ENCODE results near the gene ACADVL. TPM values are rescaled to one million over a fixed set of nuclear protein-coding genes. Genes with fewer than 3 reads are reported as not detected.

The ACADVL gene
- total RNA-seq, 1 donor from 2014 or later, result 1,048 TPM

DNA sequence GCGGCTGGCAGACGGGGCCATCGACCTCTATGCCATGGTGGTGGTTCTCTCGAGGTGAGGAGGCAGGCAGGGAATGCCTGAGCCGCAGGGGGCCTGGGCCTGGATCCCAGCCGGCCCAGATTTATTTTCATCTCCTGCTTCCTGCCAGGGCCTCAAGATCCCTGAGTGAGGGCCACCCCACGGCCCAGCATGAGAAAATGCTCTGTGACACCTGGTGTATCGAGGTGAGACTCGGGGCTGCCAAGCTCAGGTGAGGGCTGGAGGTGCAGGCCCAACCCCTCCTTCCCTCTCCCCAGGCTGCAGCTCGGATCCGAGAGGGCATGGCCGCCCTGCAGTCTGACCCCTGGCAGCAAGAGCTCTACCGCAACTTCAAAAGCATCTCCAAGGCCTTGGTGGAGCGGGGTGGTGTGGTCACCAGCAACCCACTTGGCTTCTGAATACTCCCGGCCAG, 4.9 kb downstream of the ACADVL start:
- H3K9me3 ChIP-seq, result no peaks in the 10 kb centered on the region

DNA sequence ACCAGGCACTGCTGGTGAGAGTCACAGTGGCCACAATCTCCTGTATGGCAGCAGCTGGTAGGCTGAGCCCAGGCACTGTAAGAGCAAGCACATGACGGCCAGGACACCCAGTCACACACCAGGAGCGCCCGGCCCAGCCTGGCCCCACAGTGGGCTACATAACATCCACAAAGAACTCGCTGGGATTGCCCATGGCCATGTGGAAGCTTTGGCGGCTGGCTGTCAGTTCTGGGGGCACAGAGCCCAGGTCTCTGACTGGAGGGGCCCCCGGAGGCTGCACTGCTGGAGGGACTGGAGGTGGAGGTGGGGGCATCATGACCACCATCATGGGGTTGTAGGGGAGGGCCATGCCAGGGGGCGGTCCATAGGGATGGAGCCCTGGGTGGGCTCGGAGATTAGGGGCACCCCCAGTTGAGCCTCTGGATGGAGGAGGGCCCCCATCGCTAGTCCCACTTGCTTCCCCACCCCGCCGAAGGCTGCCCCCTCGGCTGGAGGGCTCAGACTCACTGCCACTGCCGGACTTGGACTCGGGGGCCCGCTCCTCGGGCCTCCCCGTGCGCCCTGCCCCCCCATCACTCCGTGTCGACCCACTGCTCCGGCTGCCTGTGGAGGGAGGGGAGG, 6.1 kb downstream of the ACADVL start:
- TF ChIP-seq, protein P1, sequence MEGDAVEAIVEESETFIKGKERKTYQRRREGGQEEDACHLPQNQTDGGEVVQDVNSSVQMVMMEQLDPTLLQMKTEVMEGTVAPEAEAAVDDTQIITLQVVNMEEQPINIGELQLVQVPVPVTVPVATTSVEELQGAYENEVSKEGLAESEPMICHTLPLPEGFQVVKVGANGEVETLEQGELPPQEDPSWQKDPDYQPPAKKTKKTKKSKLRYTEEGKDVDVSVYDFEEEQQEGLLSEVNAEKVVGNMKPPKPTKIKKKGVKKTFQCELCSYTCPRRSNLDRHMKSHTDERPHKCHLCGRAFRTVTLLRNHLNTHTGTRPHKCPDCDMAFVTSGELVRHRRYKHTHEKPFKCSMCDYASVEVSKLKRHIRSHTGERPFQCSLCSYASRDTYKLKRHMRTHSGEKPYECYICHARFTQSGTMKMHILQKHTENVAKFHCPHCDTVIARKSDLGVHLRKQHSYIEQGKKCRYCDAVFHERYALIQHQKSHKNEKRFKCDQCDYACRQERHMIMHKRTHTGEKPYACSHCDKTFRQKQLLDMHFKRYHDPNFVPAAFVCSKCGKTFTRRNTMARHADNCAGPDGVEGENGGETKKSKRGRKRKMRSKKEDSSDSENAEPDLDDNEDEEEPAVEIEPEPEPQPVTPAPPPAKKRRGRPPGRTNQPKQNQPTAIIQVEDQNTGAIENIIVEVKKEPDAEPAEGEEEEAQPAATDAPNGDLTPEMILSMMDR (IDR thresholded peaks at IDR 0.05), result no peak
- no peak overlapping the region for H3K27ac ChIP-seq

More for the DNA sequence above, 4.9 kb downstream of the ACADVL start:
- Histone ChIP-seq H3K36me3 (peaks cover 76 to 77% of the 10 kb centered on the region in 2 donors), H3K4me3 (no peak overlapping the region), H3K4me1 (peaks cover 2 to 13% of the 10 kb centered on the region in 2 donors), H3K27me3 (no peaks in the 10 kb centered on the region), H3K27ac (no peak overlapping the region)
- TF ChIP-seq, protein P1 (IDR thresholded peaks at IDR 0.05), result no peak
- intact Hi-C loops (cut with DNase I), result no loop called here
- DNase-seq (ENCODE audit: low spot score in 2 of 2), result no peak

DNA sequence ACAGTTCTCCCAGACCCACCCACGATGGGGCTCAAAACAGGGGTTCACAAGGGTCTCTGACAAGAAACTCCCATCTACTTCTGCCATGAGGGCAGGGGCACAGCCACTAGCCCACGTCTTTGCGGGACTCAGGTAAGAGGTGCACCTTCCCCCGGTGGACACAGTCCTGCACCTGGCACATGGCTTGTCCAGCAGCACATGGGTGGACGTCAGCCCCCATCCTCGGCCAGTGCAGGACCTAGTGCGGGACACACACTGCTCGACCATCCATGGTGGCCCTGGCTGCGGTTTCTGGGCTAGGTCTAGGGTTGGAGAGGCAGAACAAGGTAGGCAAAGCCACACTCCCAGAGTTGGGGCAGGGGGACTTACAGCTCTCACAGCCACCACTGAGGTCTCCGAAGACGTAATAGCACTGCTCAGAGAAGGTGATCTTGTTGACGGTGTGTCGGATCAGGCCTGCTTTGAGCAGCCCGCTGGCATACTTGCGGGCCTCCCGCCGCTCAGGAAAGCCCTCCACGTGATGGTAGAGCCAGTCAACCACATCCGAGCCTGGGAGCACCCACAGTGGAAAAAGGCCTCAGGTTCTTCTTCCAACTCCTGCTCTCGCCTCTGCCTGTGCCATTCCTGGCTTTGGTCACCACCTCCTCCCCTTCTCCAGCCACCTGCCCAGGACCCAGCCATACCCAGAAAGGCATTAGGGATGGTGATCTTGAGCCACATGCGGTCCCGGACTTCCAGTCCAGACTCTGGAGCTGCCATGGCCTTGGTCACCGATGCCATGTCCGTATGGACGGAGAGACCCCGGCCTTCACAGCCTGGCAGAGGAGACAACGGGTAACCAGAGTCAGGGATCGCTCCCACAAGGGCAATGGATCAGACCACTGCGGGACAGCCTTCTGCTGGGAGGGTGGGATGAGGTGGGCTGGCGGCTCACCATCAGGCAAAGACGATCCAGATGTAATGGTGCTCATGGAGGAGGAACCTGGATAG, 7.3 kb downstream of the ACADVL start:
- TF ChIP-seq, protein P1 (IDR thresholded peaks at IDR 0.05), result no peak
- Histone ChIP-seq H3K4me1 (no peaks in the 10 kb centered on the region), H3K4me3 (no peak overlapping the region), H3K27me3 (no peaks in the 10 kb centered on the region), H3K9me3 (no peaks in the 10 kb centered on the region), H3K36me3 (peaks cover 84% of the 10 kb centered on the region in 2 donors), H3K27ac (no peak overlapping the region)
- no peak for DNase-seq (ENCODE audit: low spot score in 2 of 2)
- intact Hi-C loops (cut with DNase I), result no loop called here

More for the DNA sequence above, 6.1 kb downstream of the ACADVL start:
- no peak overlapping the region for H3K4me3 ChIP-seq
- H3K9me3 ChIP-seq, result no peaks in the 10 kb centered on the region
- peaks cover 85 to 86% of the 10 kb centered on the region in 2 donors for H3K36me3 ChIP-seq
- peaks cover 2 to 10% of the 10 kb centered on the region in 2 donors for H3K4me1 ChIP-seq
- no peaks in the 10 kb centered on the region for H3K27me3 ChIP-seq
- intact Hi-C loops (cut with DNase I), result no loop called here
- DNase-seq (ENCODE audit: low spot score in 2 of 2), result no peak

DNA sequence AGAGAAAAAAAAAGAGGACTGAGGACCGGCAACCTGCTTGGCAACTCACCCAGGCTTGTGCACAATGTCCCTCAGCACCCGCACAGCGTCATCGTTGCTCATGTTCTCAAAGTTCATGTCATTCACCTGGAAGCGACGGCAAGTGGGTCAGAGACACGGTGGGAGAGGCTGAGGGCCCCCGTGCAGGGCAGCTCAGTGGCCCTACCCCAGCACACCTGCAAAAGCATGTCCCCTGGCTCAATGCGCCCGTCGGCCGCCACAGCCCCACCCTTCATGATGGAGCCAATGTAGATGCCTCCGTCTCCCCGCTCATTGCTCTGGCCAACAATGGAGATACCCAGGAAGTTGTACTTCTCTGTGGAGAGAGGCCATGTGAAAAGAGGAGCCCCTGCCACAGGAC, 9.2 kb downstream of the ACADVL start:
- H3K4me3 ChIP-seq, result no peak overlapping the region
- H3K27ac ChIP-seq, result no peak overlapping the region
- H3K4me1 ChIP-seq, result peaks cover 4 to 12% of the 10 kb centered on the region in 2 donors
- no peaks in the 10 kb centered on the region for H3K9me3 ChIP-seq
- H3K27me3 ChIP-seq, result no peaks in the 10 kb centered on the region
- peaks cover 65% of the 10 kb centered on the region in 2 donors for H3K36me3 ChIP-seq
- intact Hi-C loops (cut with DNase I), result no loop called here
- no peak for DNase-seq (ENCODE audit: low spot score in 2 of 2)
- TF ChIP-seq, protein P1 (IDR thresholded peaks at IDR 0.05), result no peak

DNA sequence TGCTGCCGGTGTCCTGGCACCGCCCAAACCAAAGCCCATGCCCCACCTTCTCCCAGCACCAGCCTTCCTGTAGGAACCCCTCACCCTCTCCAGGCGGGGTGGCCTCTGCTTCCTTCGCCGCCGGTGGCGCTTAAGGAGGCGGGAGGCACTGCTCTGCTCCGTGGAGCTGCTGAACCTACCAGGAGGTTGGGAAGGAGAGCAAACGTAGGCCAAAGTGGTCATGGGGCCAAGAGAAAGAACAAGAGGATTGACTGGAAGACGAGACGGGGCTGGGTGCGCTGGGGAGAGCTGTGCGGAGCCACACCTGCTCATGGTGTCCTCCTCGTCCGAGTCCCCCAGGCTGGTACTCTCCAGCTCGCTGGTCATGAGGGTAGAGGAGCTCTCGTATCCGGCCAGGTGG, 9.8 kb downstream of the ACADVL start:
- DNase-seq (ENCODE audit: low spot score in 2 of 2), result no peak
- intact Hi-C loops (cut with DNase I), result no loop called here
- TF ChIP-seq, protein P1 (IDR thresholded peaks at IDR 0.05), result no peak
- Histone ChIP-seq H3K4me3 (no peak overlapping the region), H3K36me3 (peaks cover 59% of the 10 kb centered on the region in 2 donors), H3K4me1 (peaks cover 4 to 12% of the 10 kb centered on the region in 2 donors), H3K9me3 (no peaks in the 10 kb centered on the region), H3K27ac (no peak overlapping the region), H3K27me3 (no peaks in the 10 kb centered on the region)

All from ascending aorta (tissue), 2 donors.